HepG2 (cell line): Measurements from ENCODE around the gene NYAP2.

Experiments
- ADNP ChIP-seq: sonication (generic); formaldehyde crosslinking; IDR thresholded peaks from 2 replicates; pipeline ENCODE4 v1.4.0; 2020; ENCODE audit warnings: missing genetic modification reagents
- AHR ChIP-seq: IDR thresholded peaks from 2 replicates; pipeline ENCODE4 v1.6.1; 2018; ENCODE audit warnings: missing genetic modification reagents, missing compliant biosample characterization
- CEBPB ChIP-seq: IDR thresholded peaks from 2 replicates; pipeline ENCODE4 v1.6.1; 2011; ENCODE audit warnings: low read depth, low read length, improper control_type of control experiment, borderline replicate concordance
- EHMT2 ChIP-seq: fragments of 200-600 bp; sonication (generic); IDR thresholded peaks from 2 replicates; pipeline ENCODE4 v1.7.0; 2017; ENCODE audit warnings: antibody characterized with exemption, low read depth, low read length, borderline replicate concordance
- MEIS1 ChIP-seq: sonication (generic); formaldehyde crosslinking; IDR thresholded peaks from 2 replicates; pipeline ENCODE4 v1.9.0; 2021; ENCODE audit warnings: mild to moderate bottlenecking, missing genetic modification reagents, moderate library complexity, borderline replicate concordance
- POLR2A ChIP-seq, 2 experiments: IDR thresholded peaks; 2 replicates each; pipeline ENCODE4 v1.6.1; 2011; ENCODE audit warnings: low read depth in 2 of 2, low read length in 2 of 2, mild to moderate bottlenecking in 1 of 2, moderate library complexity in 1 of 2; ENCODE audit not compliant: insufficient read depth in 1 of 2
- SIN3B ChIP-seq: fragments of 150-350 bp; IDR thresholded peaks from 2 replicates; pipeline ENCODE4 v1.6.1; 2014; ENCODE audit warnings: low read length
- TBP ChIP-seq: sonication (generic); formaldehyde crosslinking; IDR thresholded peaks from 2 replicates; pipeline ENCODE4 v1.5.0; 2020; ENCODE audit warnings: missing genetic modification reagents
- ZNF607 ChIP-seq: sonication (generic); formaldehyde crosslinking; IDR thresholded peaks from 2 replicates; pipeline ENCODE4 v1.5.1; 2020; ENCODE audit warnings: missing genetic modification reagents, mild to moderate bottlenecking, borderline replicate concordance
- TF ChIP-seq, protein P1 (sequence below): sonication (generic); formaldehyde crosslinking; IDR thresholded peaks from 2 replicates; pipeline ENCODE4 v1.5.0; 2020; ENCODE audit warnings: mild to moderate bottlenecking, missing genetic modification reagents, moderate library complexity
- TF ChIP-seq, protein P2 (sequence below): sonication (generic); formaldehyde crosslinking; IDR thresholded peaks from 2 replicates; pipeline ENCODE4 v1.4.0; 2020; ENCODE audit warnings: low read depth, missing genetic modification reagents
- TF ChIP-seq, protein P3 (sequence below): sonication (generic); formaldehyde crosslinking; IDR thresholded peaks from 2 replicates; pipeline ENCODE4 v1.9.0; 2022; ENCODE audit warnings: low read depth, missing genetic modification reagents

DNA sequence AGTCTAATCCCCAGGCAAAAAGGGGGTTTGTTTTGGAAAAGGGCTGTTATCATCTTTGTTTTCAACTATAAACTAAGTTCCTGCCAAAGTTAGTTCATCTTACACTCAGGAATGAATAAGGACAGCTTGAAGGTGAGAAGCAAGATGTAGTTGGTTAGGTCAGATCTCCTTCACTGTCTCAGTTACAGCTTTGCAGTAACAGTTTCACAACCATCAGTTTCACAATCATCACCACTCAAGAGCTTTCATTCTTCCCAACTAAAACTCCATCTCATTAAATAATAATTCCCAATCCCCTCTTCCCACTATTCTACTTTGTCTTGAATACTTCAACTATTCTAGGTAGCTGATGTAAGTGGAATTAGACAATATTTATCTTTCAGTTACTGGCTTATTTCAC, 200.9 kb downstream of the NYAP2 start:
- TF ChIP-seq ZNF607, result no peak
- TF ChIP-seq, protein P1, sequence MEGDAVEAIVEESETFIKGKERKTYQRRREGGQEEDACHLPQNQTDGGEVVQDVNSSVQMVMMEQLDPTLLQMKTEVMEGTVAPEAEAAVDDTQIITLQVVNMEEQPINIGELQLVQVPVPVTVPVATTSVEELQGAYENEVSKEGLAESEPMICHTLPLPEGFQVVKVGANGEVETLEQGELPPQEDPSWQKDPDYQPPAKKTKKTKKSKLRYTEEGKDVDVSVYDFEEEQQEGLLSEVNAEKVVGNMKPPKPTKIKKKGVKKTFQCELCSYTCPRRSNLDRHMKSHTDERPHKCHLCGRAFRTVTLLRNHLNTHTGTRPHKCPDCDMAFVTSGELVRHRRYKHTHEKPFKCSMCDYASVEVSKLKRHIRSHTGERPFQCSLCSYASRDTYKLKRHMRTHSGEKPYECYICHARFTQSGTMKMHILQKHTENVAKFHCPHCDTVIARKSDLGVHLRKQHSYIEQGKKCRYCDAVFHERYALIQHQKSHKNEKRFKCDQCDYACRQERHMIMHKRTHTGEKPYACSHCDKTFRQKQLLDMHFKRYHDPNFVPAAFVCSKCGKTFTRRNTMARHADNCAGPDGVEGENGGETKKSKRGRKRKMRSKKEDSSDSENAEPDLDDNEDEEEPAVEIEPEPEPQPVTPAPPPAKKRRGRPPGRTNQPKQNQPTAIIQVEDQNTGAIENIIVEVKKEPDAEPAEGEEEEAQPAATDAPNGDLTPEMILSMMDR (CRISPR knock-in tag), result no peak
- TF ChIP-seq, protein P2, sequence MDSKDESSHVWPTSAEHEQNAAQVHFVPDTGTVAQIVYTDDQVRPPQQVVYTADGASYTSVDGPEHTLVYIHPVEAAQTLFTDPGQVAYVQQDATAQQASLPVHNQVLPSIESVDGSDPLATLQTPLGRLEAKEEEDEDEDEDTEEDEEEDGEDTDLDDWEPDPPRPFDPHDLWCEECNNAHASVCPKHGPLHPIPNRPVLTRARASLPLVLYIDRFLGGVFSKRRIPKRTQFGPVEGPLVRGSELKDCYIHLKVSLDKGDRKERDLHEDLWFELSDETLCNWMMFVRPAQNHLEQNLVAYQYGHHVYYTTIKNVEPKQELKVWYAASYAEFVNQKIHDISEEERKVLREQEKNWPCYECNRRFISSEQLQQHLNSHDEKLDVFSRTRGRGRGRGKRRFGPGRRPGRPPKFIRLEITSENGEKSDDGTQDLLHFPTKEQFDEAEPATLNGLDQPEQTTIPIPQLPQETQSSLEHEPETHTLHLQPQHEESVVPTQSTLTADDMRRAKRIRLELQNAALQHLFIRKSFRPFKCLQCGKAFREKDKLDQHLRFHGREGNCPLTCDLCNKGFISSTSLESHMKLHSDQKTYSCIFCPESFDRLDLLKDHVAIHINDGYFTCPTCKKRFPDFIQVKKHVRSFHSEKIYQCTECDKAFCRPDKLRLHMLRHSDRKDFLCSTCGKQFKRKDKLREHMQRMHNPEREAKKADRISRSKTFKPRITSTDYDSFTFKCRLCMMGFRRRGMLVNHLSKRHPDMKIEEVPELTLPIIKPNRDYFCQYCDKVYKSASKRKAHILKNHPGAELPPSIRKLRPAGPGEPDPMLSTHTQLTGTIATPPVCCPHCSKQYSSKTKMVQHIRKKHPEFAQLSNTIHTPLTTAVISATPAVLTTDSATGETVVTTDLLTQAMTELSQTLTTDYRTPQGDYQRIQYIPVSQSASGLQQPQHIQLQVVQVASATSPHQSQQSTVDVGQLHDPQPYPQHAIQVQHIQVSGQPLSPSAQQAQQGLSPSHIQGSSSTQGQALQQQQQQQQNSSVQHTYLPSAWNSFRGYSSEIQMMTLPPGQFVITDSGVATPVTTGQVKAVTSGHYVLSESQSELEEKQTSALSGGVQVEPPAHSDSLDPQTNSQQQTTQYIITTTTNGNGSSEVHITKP (CRISPR knock-in tag), result no peak
- TF ChIP-seq AHR, result no peak
- no peak for TF ChIP-seq MEIS1
- TF ChIP-seq, protein P3, sequence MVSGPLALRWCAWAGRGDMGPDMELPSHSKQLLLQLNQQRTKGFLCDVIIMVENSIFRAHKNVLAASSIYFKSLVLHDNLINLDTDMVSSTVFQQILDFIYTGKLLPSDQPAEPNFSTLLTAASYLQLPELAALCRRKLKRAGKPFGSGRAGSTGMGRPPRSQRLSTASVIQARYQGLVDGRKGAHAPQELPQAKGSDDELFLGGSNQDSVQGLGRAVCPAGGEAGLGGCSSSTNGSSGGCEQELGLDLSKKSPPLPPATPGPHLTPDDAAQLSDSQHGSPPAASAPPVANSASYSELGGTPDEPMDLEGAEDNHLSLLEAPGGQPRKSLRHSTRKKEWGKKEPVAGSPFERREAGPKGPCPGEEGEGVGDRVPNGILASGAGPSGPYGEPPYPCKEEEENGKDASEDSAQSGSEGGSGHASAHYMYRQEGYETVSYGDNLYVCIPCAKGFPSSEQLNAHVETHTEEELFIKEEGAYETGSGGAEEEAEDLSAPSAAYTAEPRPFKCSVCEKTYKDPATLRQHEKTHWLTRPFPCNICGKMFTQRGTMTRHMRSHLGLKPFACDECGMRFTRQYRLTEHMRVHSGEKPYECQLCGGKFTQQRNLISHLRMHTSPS (CRISPR knock-in tag), result no peak
- TF ChIP-seq POLR2A (IDR thresholded peaks at IDR 0.05; ENCODE audit: insufficient read depth in 1 of 2, low read depth in 2 of 2, low read length in 2 of 2), result no peak
- TF ChIP-seq CEBPB, result no peak
- TF ChIP-seq ADNP (CRISPR knock-in tag), result no peak
- TF ChIP-seq TBP, result no peak
- TF ChIP-seq EHMT2, result no peak
- TF ChIP-seq SIN3B, result no peak
